A549 (cell line): ENCODE data around the gene B3GNT4.

Experiments
- CHD2 ChIP-seq: fragments of 150-350 bp; IDR thresholded peaks from 2 replicates; pipeline ENCODE4 v1.6.1; 2014; ENCODE audit warnings: low read length; ENCODE audit not compliant: partially characterized antibody
- RCOR1 ChIP-seq: fragments of 150-350 bp; IDR thresholded peaks from 2 replicates; pipeline ENCODE4 v1.6.1; 2014; ENCODE audit warnings: antibody characterized with exemption, low read length, low read depth
- TF ChIP-seq, protein P1 (sequence below): fragments of >200 bp; sonication (Bioruptor Twin); formaldehyde crosslinking; IDR thresholded peaks from 3 replicates; pipeline ENCODE4 v1.5.1; 2016

DNA sequence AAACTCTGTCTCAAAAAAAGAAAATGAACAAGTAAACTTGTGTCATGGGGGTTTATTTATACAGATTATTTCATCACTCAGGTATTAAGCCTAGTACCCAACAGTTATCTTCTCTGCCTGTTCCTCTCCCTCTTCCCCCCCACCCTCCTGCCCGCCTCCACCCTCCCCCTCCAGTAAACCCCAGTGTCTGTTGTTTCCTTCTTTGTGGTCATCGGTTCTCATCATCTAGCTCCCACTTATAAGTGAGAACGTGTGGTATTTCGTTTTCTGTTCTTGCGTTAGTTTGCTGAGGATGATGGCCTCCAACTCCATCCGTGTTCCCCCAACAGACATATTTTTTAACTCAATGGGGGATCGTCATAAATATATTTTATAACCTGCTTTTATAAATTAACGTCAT, 41.8 kb upstream of the B3GNT4 start:
- TF ChIP-seq, protein P1, sequence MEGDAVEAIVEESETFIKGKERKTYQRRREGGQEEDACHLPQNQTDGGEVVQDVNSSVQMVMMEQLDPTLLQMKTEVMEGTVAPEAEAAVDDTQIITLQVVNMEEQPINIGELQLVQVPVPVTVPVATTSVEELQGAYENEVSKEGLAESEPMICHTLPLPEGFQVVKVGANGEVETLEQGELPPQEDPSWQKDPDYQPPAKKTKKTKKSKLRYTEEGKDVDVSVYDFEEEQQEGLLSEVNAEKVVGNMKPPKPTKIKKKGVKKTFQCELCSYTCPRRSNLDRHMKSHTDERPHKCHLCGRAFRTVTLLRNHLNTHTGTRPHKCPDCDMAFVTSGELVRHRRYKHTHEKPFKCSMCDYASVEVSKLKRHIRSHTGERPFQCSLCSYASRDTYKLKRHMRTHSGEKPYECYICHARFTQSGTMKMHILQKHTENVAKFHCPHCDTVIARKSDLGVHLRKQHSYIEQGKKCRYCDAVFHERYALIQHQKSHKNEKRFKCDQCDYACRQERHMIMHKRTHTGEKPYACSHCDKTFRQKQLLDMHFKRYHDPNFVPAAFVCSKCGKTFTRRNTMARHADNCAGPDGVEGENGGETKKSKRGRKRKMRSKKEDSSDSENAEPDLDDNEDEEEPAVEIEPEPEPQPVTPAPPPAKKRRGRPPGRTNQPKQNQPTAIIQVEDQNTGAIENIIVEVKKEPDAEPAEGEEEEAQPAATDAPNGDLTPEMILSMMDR: no peak
- TF ChIP-seq CHD2: no peak
- TF ChIP-seq RCOR1: no peak
